HEK293 (cell line): ENCODE data around the gene CPNE9.

Source experiments
- CTCF ChIA-PET: fragments of 350-600 bp; formaldehyde crosslinking; extraction: SDS; loops from one replicate; lab custom pipeline; 2021; ENCODE audit warnings: antibody characterized with exemption; lab: Yijun Ruan, JAX
- POLR2A ChIA-PET: fragments of 300-600 bp; formaldehyde crosslinking; extraction: SDS; loops from one replicate; lab custom pipeline; 2020; ENCODE audit warnings: antibody characterized with exemption, inconsistent platforms; lab: Yijun Ruan, JAX
- H3K27ac ChIP-seq: fragments of 200-500 bp; sonication (Bioruptor generic); 2 replicates; pipeline ENCODE4 v1.5.1; 2014; ENCODE audit warnings: low read depth, low read length, control low read depth, inconsistent platforms; ENCODE audit errors: extremely low read depth
- H3K36me3 ChIP-seq, 2 experiments: fragments of 200-500 bp in 1 of 2; sonication (Bioruptor generic) in 1 of 2; 1 replicate in 1 of 2; 2 replicates in 1 of 2; pipeline ENCODE4 v1.5.1; 2014 to 2017; ENCODE audit warnings: inconsistent platforms in 2 of 2, low read length in 2 of 2; ENCODE audit not compliant: control insufficient read depth in 2 of 2, insufficient read depth in 1 of 2
- H3K4me1 ChIP-seq: fragments of 200-500 bp; sonication (Bioruptor generic); 2 replicates; pipeline ENCODE4 v1.5.1; 2014; ENCODE audit warnings: mild to moderate bottlenecking, low read length, inconsistent platforms; ENCODE audit not compliant: control insufficient read depth, insufficient read depth
- H3K4me3 ChIP-seq: 2 replicates; pipeline ENCODE4 v1.5.1; 2011; ENCODE audit warnings: low read depth, mild to moderate bottlenecking, control low read depth, low read length, moderate library complexity
- H3K9me3 ChIP-seq: fragments of 200-500 bp; sonication (Bioruptor generic); 2 replicates; pipeline ENCODE4 v1.5.1; 2014; ENCODE audit warnings: low read depth, low read length, inconsistent platforms; ENCODE audit not compliant: control insufficient read depth, insufficient read depth
- AEBP2 ChIP-seq: fragments of 450-650 bp; formaldehyde crosslinking; IDR thresholded peaks from 2 replicates; pipeline ENCODE4 v1.5.1; 2016; ENCODE audit warnings: missing biosample characterization, missing genetic modification characterization, borderline replicate concordance
- BCL11B ChIP-seq: fragments of 450-650 bp; formaldehyde crosslinking; IDR thresholded peaks from 2 replicates; pipeline ENCODE4 v1.5.1; 2016; ENCODE audit warnings: low read depth, missing biosample characterization, missing genetic modification characterization
- HOXA7 ChIP-seq: sonication (generic); formaldehyde crosslinking; IDR thresholded peaks from 2 replicates; pipeline ENCODE4 v1.8.1; 2022; ENCODE audit warnings: missing genetic modification reagents, borderline replicate concordance
- MYNN ChIP-seq: fragments of 450-650 bp; formaldehyde crosslinking; IDR thresholded peaks from 2 replicates; pipeline ENCODE4 v1.5.1; 2016; ENCODE audit warnings: missing biosample characterization, missing genetic modification characterization, borderline replicate concordance
- PBX3 ChIP-seq: sonication (generic); formaldehyde crosslinking; IDR thresholded peaks from 2 replicates; pipeline ENCODE4 v1.8.1; 2022; ENCODE audit warnings: mild to moderate bottlenecking, moderate library complexity, missing genetic modification reagents
- WT1 ChIP-seq: fragments of 450-650 bp; formaldehyde crosslinking; IDR thresholded peaks from 2 replicates; pipeline ENCODE4 v1.5.1; 2016; ENCODE audit warnings: missing biosample characterization, missing genetic modification characterization
- YY2 ChIP-seq: fragments of 450-650 bp; formaldehyde crosslinking; IDR thresholded peaks from 2 replicates; pipeline ENCODE4 v1.5.1; 2016; ENCODE audit warnings: missing biosample characterization, missing genetic modification characterization
- ZBTB21 ChIP-seq: fragments of 450-650 bp; formaldehyde crosslinking; IDR thresholded peaks from 2 replicates; pipeline ENCODE4 v1.5.1; 2017; ENCODE audit warnings: missing biosample characterization, missing genetic modification characterization
- ZBTB49 ChIP-seq: fragments of 450-650 bp; formaldehyde crosslinking; IDR thresholded peaks from 2 replicates; pipeline ENCODE4 v1.5.1; 2016; ENCODE audit warnings: missing biosample characterization, missing genetic modification characterization, low read depth
- ZNF138 ChIP-seq: fragments of 450-650 bp; formaldehyde crosslinking; IDR thresholded peaks from 2 replicates; pipeline ENCODE4 v1.5.1; 2016; ENCODE audit warnings: missing biosample characterization, missing genetic modification characterization, borderline replicate concordance
- ZNF266 ChIP-seq: fragments of 450-650 bp; formaldehyde crosslinking; IDR thresholded peaks from 2 replicates; pipeline ENCODE4 v1.5.1; 2016; ENCODE audit warnings: missing biosample characterization, missing genetic modification characterization, low read depth
- ZNF341 ChIP-seq: fragments of 450-650 bp; formaldehyde crosslinking; IDR thresholded peaks from 2 replicates; pipeline ENCODE4; 2016; ENCODE audit warnings: low read depth, missing biosample characterization, missing genetic modification characterization
- ZNF548 ChIP-seq: fragments of 450-650 bp; formaldehyde crosslinking; IDR thresholded peaks from 2 replicates; pipeline ENCODE4 v1.5.1; 2016; ENCODE audit warnings: missing biosample characterization, missing genetic modification characterization
- ZNF561 ChIP-seq: fragments of 450-650 bp; IDR thresholded peaks from 2 replicates; pipeline ENCODE4 v1.5.1; 2018; ENCODE audit warnings: missing biosample characterization, missing genetic modification characterization, borderline replicate concordance
- ZNF610 ChIP-seq: fragments of 450-650 bp; formaldehyde crosslinking; IDR thresholded peaks from 2 replicates; pipeline ENCODE4 v1.5.1; 2016; ENCODE audit warnings: missing biosample characterization, missing genetic modification characterization, borderline replicate concordance
- ZNF626 ChIP-seq: fragments of 450-650 bp; sonication (Bioruptor Pico); formaldehyde crosslinking; IDR thresholded peaks from 2 replicates; pipeline ENCODE4 v1.5.1; 2018; ENCODE audit warnings: missing biosample characterization, missing genetic modification characterization, inconsistent platforms
- ZNF639 ChIP-seq: fragments of 450-650 bp; formaldehyde crosslinking; IDR thresholded peaks from 2 replicates; pipeline ENCODE4 v1.5.1; 2016; ENCODE audit warnings: missing biosample characterization, missing genetic modification characterization
- ZNF645 ChIP-seq: fragments of 450-650 bp; formaldehyde crosslinking; IDR thresholded peaks from 2 replicates; pipeline ENCODE4; 2016; ENCODE audit warnings: missing biosample characterization, missing genetic modification characterization
- ZNF707 ChIP-seq: fragments of 450-650 bp; formaldehyde crosslinking; IDR thresholded peaks from 2 replicates; pipeline ENCODE4 v1.5.1; 2016; ENCODE audit warnings: missing biosample characterization, missing genetic modification characterization
- ZNF747 ChIP-seq: fragments of 450-650 bp; formaldehyde crosslinking; IDR thresholded peaks from 2 replicates; pipeline ENCODE4 v1.5.1; 2016; ENCODE audit warnings: missing biosample characterization, missing genetic modification characterization

The CPNE9 gene

GRCh38 chr3:9676785-9677184 is 26.8 kb upstream of the CPNE9 start:
- POLR2A ChIA-PET: no interaction called here
- TF ChIP-seq YY2 (tag by site-specific recombination) (no peak), ZNF548 (tag by site-specific recombination) (no peak), ZNF645 (tag by site-specific recombination) (no peak), ZNF626 (no peak), ZNF138 (no peak), ZNF707 (tag by site-specific recombination) (no peak), AEBP2 (tag by site-specific recombination) (no peak)
- H3K9me3 ChIP-seq: no peaks in the 10 kb centered on the region
- H3K27ac ChIP-seq: no peak overlapping the region
- CTCF ChIA-PET: interaction anchor here (1.0 to 1.2 kb wide), 2 partner anchors 42 to 305 kb away, joined by 3 read pairs; no protein-coding TSS in a partner anchor
- H3K4me3 ChIP-seq: no peak overlapping the region
- peaks cover 20 to 95% of the 10 kb centered on the region in 2 experiments; a peak in 2 of 3 replicates for H3K36me3 ChIP-seq
- H3K4me1 ChIP-seq: no peaks in the 10 kb centered on the region

GRCh38 chr3:9678493-9678892 is 25.1 kb upstream of the CPNE9 start:
- Histone ChIP-seq H3K27ac (no peak overlapping the region), H3K4me3 (no peak overlapping the region), H3K4me1 (no peaks in the 10 kb centered on the region), H3K36me3 (peaks cover 13 to 93% of the 10 kb centered on the region in 2 experiments; a peak in 2 of 3 replicates), H3K9me3 (no peaks in the 10 kb centered on the region)
- POLR2A ChIA-PET: no interaction called here
- TF ChIP-seq ZNF610 (tag by site-specific recombination) (no peak), ZNF639 (tag by site-specific recombination) (no peak), ZNF266 (tag by site-specific recombination) (no peak), ZNF747 (tag by site-specific recombination) (no peak), ZBTB49 (tag by site-specific recombination) (no peak), MYNN (no peak), WT1 (tag by site-specific recombination) (no peak), BCL11B (tag by site-specific recombination) (no peak), PBX3 (CRISPR knock-in tag) (no peak), ZNF341 (no peak), ZNF561 (no peak), ZBTB21 (tag by site-specific recombination) (no peak), ZNF645 (tag by site-specific recombination) (no peak), HOXA7 (no peak)
- CTCF ChIA-PET: no interaction called here
